Measurements from ENCODE around the gene HOXD11. TPM values are rescaled to one million over a fixed set of nuclear protein-coding genes. Genes with fewer than 3 reads are reported as not detected.

Gene HOXD11
- polyA plus RNA-seq, 1 donor from 2014 or later: not detected

GRCh38 chr2:176146645-176147044, 39.6 kb downstream of the HOXD11 start:
- no peak overlapping the region for H3K4me2 ChIP-seq (ENCODE audit: low read length)
- H3F3A ChIP-seq (ENCODE audit: insufficient read depth, low read length, poor library complexity, severe bottlenecking): no peaks in the 10 kb centered on the region
- no peaks in the 10 kb centered on the region for H3K79me2 ChIP-seq (replicated peaks; ENCODE audit: insufficient read depth, low read length)
- H3K36me3 ChIP-seq (ENCODE audit: insufficient read depth, low read length): no peaks in the 10 kb centered on the region
- H4K20me1 ChIP-seq (ENCODE audit: insufficient read depth): no peaks in the 10 kb centered on the region
- H3K27me3 ChIP-seq (ENCODE audit: insufficient read depth, low read depth, low read length): peaks cover 99% of the 10 kb centered on the region
- no peak overlapping the region for H3K9ac ChIP-seq (ENCODE audit: low read length)
- no peak overlapping the region for H2AFZ ChIP-seq (ENCODE audit: low read depth, low read length)
- H3K9me2 ChIP-seq (ENCODE audit: insufficient read depth, low read length): no peaks in the 10 kb centered on the region
- H3K27ac ChIP-seq (ENCODE audit: low read length): no peak overlapping the region
- no peak overlapping the region for H3K4me3 ChIP-seq (ENCODE audit: low read length)
- TF ChIP-seq MXI1 (conservative IDR thresholded peaks at IDR 0.05; ENCODE audit: poor library complexity, severe bottlenecking) (no peak), REST (IDR thresholded peaks at IDR 0.05; ENCODE audit: borderline replicate concordance) (no peak), SMC3 (conservative IDR thresholded peaks at IDR 0.05; ENCODE audit: poor library complexity) (no peak), EZH2 (IDR thresholded peaks at IDR 0.05; ENCODE audit: borderline replicate concordance, insufficient read depth, low read length, poor library complexity, severe bottlenecking) (no peak), POLR2AphosphoS5 (IDR thresholded peaks at IDR 0.05) (no peak), TAF1 (IDR thresholded peaks at IDR 0.05; ENCODE audit: low read depth) (no peak), EP300 (conservative IDR thresholded peaks at IDR 0.05; ENCODE audit: poor library complexity, severe bottlenecking) (no peak), RAD21 (conservative IDR thresholded peaks at IDR 0.05) (no peak)
- TF ChIP-seq, protein P1, sequence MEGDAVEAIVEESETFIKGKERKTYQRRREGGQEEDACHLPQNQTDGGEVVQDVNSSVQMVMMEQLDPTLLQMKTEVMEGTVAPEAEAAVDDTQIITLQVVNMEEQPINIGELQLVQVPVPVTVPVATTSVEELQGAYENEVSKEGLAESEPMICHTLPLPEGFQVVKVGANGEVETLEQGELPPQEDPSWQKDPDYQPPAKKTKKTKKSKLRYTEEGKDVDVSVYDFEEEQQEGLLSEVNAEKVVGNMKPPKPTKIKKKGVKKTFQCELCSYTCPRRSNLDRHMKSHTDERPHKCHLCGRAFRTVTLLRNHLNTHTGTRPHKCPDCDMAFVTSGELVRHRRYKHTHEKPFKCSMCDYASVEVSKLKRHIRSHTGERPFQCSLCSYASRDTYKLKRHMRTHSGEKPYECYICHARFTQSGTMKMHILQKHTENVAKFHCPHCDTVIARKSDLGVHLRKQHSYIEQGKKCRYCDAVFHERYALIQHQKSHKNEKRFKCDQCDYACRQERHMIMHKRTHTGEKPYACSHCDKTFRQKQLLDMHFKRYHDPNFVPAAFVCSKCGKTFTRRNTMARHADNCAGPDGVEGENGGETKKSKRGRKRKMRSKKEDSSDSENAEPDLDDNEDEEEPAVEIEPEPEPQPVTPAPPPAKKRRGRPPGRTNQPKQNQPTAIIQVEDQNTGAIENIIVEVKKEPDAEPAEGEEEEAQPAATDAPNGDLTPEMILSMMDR (IDR thresholded peaks at IDR 0.05; ENCODE audit: poor library complexity, severe bottlenecking): no peak
- peaks cover 5% of the 10 kb centered on the region for H3K9me3 ChIP-seq (ENCODE audit: low read length)

- no peak overlapping the region for H3K27ac ChIP-seq (ENCODE audit: low read length)
- no peaks in the 10 kb centered on the region for H3K79me2 ChIP-seq (replicated peaks; ENCODE audit: insufficient read depth, low read length)
- peaks cover 99% of the 10 kb centered on the region for H3K27me3 ChIP-seq (ENCODE audit: insufficient read depth, low read depth, low read length)
- H3K4me3 ChIP-seq (ENCODE audit: low read length): no peak overlapping the region
- no peak overlapping the region for H3K9ac ChIP-seq (ENCODE audit: low read length)
- TF ChIP-seq EZH2 (IDR thresholded peaks at IDR 0.05; ENCODE audit: borderline replicate concordance, insufficient read depth, low read length, poor library complexity, severe bottlenecking): no peak
- no peak for TF ChIP-seq REST (IDR thresholded peaks at IDR 0.05; ENCODE audit: borderline replicate concordance)
- TF ChIP-seq MXI1 (conservative IDR thresholded peaks at IDR 0.05; ENCODE audit: poor library complexity, severe bottlenecking): no peak
- no peak for TF ChIP-seq EP300 (conservative IDR thresholded peaks at IDR 0.05; ENCODE audit: poor library complexity, severe bottlenecking)
- TF ChIP-seq TAF1 (IDR thresholded peaks at IDR 0.05; ENCODE audit: low read depth): no peak
- no peak for TF ChIP-seq RAD21 (conservative IDR thresholded peaks at IDR 0.05)
- TF ChIP-seq POLR2AphosphoS5 (IDR thresholded peaks at IDR 0.05): no peak
- TF ChIP-seq, protein P1 (IDR thresholded peaks at IDR 0.05; ENCODE audit: poor library complexity, severe bottlenecking): no peak
- TF ChIP-seq SMC3 (conservative IDR thresholded peaks at IDR 0.05; ENCODE audit: poor library complexity): no peak
- no peaks in the 10 kb centered on the region for H4K20me1 ChIP-seq (ENCODE audit: insufficient read depth)
- peaks cover 5% of the 10 kb centered on the region for H3K9me3 ChIP-seq (ENCODE audit: low read length)
- no peaks in the 10 kb centered on the region for H3K36me3 ChIP-seq (ENCODE audit: insufficient read depth, low read length)
- no peaks in the 10 kb centered on the region for H3K9me2 ChIP-seq (ENCODE audit: insufficient read depth, low read length)
- H3K4me2 ChIP-seq (ENCODE audit: low read length): no peak overlapping the region
- H2AFZ ChIP-seq (ENCODE audit: low read depth, low read length): no peak overlapping the region
- no peaks in the 10 kb centered on the region for H3F3A ChIP-seq (ENCODE audit: insufficient read depth, low read length, poor library complexity, severe bottlenecking)
Observed at GRCh38 chr2:176147210-176147799, 40.2 kb downstream of the HOXD11 start.
